ENCODE results near the gene GMCL2.

GRCh38 chr5:178234750-178235587 lies 47.8 kb upstream of the GMCL2 start:
- TF ChIP-seq, protein P1, sequence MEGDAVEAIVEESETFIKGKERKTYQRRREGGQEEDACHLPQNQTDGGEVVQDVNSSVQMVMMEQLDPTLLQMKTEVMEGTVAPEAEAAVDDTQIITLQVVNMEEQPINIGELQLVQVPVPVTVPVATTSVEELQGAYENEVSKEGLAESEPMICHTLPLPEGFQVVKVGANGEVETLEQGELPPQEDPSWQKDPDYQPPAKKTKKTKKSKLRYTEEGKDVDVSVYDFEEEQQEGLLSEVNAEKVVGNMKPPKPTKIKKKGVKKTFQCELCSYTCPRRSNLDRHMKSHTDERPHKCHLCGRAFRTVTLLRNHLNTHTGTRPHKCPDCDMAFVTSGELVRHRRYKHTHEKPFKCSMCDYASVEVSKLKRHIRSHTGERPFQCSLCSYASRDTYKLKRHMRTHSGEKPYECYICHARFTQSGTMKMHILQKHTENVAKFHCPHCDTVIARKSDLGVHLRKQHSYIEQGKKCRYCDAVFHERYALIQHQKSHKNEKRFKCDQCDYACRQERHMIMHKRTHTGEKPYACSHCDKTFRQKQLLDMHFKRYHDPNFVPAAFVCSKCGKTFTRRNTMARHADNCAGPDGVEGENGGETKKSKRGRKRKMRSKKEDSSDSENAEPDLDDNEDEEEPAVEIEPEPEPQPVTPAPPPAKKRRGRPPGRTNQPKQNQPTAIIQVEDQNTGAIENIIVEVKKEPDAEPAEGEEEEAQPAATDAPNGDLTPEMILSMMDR (IDR thresholded peaks at IDR 0.05): peak; percentile 33 to 67 (median 58)
- no peak for TF ChIP-seq POLR2A (IDR thresholded peaks at IDR 0.05)
